ENCODE measurements around the gene GPBAR1.

The GPBAR1 gene

DNA sequence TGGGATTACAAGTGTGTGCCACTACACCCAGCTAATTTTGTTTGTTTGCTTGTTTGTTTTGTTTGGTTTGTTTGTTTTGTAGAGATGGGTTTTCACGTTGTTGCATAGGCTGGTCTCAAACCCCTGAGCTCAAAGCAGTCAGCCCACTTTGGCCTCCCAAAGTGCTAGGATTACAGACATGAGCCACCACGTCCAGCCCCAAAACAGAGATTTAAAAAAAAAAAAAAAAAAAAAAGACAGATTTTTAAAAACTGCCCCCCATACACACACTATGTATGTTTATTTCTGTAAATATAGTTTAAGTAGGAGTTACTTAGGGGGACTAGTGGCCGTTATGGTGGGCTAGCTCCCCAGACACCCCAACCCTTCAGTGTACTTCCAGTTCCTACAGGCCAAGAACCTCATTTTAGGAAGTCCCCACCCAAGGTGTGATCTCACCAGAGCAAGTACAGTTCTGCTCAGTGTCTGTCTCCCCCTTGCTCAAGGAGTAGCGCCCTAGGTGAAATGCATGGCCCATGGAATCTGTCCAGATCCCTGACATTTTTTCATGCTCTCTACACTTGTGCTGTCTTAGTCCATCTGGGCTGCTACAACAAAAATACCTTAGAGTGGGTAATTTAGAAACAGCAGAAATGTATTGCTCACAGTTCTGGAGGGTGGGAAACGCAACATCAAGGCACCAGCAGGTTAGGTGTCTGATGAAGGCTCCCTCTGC is 33.1 kb downstream of the GPBAR1 start:
- TF ChIP-seq, protein P1, sequence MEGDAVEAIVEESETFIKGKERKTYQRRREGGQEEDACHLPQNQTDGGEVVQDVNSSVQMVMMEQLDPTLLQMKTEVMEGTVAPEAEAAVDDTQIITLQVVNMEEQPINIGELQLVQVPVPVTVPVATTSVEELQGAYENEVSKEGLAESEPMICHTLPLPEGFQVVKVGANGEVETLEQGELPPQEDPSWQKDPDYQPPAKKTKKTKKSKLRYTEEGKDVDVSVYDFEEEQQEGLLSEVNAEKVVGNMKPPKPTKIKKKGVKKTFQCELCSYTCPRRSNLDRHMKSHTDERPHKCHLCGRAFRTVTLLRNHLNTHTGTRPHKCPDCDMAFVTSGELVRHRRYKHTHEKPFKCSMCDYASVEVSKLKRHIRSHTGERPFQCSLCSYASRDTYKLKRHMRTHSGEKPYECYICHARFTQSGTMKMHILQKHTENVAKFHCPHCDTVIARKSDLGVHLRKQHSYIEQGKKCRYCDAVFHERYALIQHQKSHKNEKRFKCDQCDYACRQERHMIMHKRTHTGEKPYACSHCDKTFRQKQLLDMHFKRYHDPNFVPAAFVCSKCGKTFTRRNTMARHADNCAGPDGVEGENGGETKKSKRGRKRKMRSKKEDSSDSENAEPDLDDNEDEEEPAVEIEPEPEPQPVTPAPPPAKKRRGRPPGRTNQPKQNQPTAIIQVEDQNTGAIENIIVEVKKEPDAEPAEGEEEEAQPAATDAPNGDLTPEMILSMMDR (IDR thresholded peaks at IDR 0.05; ENCODE audit: borderline replicate concordance, insufficient read depth, low read depth, low read length), result no peak
- no peak overlapping the region for H3K4me3 ChIP-seq (ENCODE audit: low read depth, low read length)

DNA sequence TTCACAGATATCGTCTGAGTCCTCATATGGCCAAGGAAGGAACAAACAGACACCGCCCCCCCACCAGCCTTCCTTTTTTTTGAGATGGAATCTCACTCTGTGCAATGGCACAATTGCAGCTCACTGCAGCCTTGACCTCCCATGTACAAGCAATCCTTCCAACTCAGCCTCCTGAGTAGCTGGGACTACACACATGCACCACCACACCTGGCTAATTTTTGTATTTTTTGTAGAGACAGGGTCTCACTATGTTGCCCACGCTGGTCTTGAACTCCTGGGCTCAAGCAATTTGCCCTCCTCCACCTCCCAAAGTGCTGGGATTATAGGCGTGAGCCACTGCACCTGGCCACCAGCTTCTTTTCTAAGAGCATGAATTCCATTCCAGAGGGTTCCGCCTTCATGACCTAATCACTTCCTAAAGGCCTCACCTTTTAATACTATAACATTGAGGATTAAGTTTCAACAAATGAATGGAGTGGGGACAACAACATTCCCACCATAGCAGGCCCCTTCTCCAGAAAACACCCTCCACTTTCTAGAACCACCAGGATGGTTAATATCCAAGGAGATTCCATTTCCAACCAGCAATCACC is 33.7 kb downstream of the GPBAR1 start:
- TF ChIP-seq, protein P1 (IDR thresholded peaks at IDR 0.05; ENCODE audit: borderline replicate concordance, insufficient read depth, low read depth, low read length), result no peak
- no peak overlapping the region for H3K4me3 ChIP-seq (ENCODE audit: low read depth, low read length)

DNA sequence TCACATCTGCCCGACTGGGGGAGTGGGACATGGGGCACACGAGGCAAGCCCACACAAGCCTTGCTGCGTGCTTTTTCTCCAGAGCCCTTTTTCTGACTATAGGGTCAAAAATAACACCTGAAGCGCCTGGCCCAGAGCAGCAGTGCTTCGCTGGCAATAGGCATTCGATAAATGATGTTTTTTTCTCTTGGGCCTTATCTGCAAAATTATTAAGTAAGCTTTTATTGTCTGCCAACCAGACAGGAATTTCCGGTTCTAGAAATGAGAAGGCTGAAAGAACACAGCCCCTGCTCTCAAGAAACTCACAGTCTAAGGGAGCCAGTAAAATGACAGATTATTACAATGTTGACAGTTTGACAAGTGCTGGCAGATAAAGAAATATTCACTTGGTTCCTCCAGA is 34.2 kb downstream of the GPBAR1 start:
- TF ChIP-seq, protein P1 (IDR thresholded peaks at IDR 0.05; ENCODE audit: borderline replicate concordance, insufficient read depth, low read depth, low read length), result no peak
- no peak overlapping the region for H3K4me3 ChIP-seq (ENCODE audit: low read depth, low read length)

DNA sequence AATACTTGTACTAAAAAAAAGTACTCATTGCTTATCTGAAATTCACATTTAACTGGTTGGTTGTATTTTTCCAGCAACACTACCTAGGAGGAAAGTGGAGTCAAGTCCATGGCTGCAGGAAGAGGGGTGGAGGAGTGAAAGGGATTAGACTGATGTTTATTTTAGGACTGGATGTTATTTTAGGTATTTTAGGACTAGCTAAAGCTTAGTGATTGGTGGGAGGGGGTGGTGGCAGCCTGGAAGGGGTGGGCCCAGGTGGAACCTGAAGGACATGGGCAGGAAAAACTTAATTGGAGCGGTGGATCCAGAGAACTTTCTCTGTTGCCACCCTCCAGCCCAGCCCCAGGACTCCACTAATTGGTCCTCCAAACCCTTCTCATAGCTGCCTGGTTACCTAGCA is 35.4 kb downstream of the GPBAR1 start:
- H3K4me3 ChIP-seq (ENCODE audit: low read depth, low read length), result no peak overlapping the region
- TF ChIP-seq, protein P1 (IDR thresholded peaks at IDR 0.05; ENCODE audit: borderline replicate concordance, insufficient read depth, low read depth, low read length), result no peak

DNA sequence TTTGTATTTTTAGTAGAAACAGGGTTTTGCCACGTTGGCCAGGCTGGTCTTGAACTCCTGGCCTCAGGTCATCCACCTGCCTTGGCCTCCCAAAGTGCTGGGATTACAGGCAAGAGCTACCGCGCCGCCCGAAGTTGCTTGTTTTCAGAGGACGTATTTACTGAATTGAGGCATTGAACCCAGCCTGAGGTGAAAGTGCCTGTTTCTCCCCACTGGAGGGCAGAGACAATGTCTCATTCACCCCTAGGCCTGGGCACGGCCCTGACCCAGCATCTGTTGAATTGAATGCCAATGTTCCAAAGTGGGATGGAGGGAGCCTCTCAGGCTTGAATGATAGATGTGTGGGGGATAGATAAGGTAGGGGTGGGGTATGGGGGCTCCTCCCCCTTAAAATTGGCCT is 36.0 kb downstream of the GPBAR1 start:
- H3K4me3 ChIP-seq (ENCODE audit: low read depth, low read length), result no peak overlapping the region
- TF ChIP-seq, protein P1 (IDR thresholded peaks at IDR 0.05; ENCODE audit: borderline replicate concordance, insufficient read depth, low read depth, low read length), result no peak

DNA sequence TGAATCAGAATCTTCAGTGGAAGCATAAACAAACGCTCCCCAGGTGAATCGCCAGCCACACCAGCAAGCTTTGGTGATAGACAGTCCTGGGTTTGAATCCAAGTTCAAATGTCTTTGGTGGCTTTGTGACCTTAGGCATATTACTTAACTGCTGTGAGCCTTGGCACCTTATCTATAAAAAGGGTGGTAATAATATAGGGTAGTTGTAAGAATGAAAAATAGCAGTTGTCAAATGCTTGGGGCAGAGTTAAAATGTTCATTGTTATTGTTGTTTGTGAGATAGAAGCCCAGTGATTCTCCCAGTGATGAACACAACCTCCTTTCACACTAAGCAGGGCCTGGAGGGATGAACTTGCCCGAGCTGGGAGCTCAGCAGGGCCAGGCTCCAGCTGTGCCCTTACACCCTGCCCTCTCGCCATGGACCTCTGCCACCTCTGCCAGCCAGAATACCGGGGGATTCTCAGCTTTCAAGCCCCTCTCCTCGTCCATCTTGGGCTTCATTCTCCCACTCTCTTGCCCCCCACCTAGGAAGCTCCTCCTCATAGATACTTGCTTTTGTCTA is 37.6 kb downstream of the GPBAR1 start:
- TF ChIP-seq, protein P1 (IDR thresholded peaks at IDR 0.05; ENCODE audit: borderline replicate concordance, insufficient read depth, low read depth, low read length), result no peak
- no peak overlapping the region for H3K4me3 ChIP-seq (ENCODE audit: low read depth, low read length)

DNA sequence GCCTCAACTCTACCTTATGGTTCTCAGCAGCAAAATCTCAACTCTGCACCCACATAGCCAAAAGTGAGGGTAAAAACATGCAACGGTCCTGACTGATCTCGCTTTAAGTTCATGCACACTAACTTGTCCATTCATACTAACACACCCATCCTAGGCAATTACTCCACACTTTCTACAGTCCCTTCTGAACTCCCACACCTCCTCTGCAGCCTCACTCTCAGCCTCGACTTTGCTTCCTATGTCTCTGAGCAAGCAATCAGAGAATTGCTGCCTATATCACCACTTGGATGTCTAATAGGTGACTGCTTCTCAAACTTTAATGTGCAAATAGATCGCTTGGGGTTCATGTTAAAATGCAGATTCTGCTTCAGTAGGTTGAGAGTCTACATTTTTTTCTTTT is 39.3 kb downstream of the GPBAR1 start:
- no peak overlapping the region for H3K4me3 ChIP-seq (ENCODE audit: low read depth, low read length)
- TF ChIP-seq, protein P1 (IDR thresholded peaks at IDR 0.05; ENCODE audit: borderline replicate concordance, insufficient read depth, low read depth, low read length), result no peak

Data from GM12875 (cell line).